ENCODE results near the gene SLC51B.

DNA sequence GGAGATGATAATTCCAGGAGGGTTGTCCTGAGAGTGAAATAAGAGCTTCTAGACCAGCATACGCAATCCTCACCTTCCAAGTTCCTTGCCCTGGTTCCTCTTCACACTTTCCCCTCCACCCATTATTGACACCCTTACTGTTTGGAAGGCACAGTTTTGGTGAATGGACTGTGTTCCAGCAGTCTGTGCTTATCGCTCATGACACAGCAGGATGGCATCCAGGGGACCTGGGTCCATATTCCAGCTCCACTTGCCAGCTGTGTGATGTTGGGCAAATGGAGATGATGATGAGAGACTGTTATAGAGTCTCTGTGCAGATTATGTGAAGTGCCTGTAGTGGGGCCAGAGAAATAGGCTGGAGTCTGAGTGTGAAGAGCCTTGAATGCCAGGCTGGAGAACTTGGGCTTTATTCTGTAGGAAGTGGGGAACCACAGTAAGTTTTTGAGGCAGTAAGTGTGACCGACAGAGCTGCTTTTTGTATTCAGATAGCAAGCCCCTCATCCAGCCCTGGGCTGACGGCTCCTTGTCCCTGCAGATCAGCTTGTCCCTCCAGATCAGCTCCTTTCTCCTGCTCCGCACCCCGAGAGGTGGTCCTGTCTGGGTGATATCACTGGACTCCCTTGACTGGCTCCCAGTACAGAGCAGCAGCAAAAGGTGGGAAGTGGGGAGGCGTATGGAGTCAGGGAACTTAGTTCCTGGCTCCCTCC lies 39.5 kb downstream of the SLC51B start:
- no peak for TF ChIP-seq POLR2A (IDR thresholded peaks at IDR 0.05; ENCODE audit: low read length)
- TF ChIP-seq GATA1 (IDR thresholded peaks at IDR 0.05; ENCODE audit: low read depth, low read length) = no peak

Data from erythroblast (primary cell).